Trophoblast cell (in vitro differentiated cells and primary cell): ENCODE measurements around the gene PTPRN2.
A peak's percentile ranks its signal among the peaks of the same experiment; 100 is the strongest.
"Not testable (repeated sequence)": the region's sequence is repeated elsewhere in the genome, so short reads cannot be mapped to it uniquely, and the experiment has no call there.

ENCODE experiments used
- DNase-seq, 2 donors: peaks; one replicate each; pipeline ENCODE4 v3.0.0-alpha.2; 2016
- H2AFZ ChIP-seq: 2 replicates; pipeline ENCODE4 v1.6.1; 2013; ENCODE audit warnings: low read length, moderate library complexity, mild to moderate bottlenecking; ENCODE audit not compliant: insufficient read depth, poor library complexity
- H2AK5ac ChIP-seq: 2 replicates; pipeline ENCODE4 v1.6.1; 2013; ENCODE audit warnings: mild to moderate bottlenecking, low read length
- H2BK120ac ChIP-seq: 2 replicates; pipeline ENCODE4 v1.6.1; 2013; ENCODE audit warnings: low read length, mild to moderate bottlenecking, moderate library complexity; ENCODE audit not compliant: insufficient read depth, poor library complexity
- H2BK12ac ChIP-seq: 2 replicates; pipeline ENCODE4 v1.6.1; 2013; ENCODE audit warnings: mild to moderate bottlenecking, low read length, moderate library complexity
- H2BK5ac ChIP-seq: 2 replicates; pipeline ENCODE4 v1.6.1; 2013; ENCODE audit warnings: low read length, low read depth, moderate library complexity, mild to moderate bottlenecking; ENCODE audit not compliant: poor library complexity
- H3K14ac ChIP-seq: 2 replicates; pipeline ENCODE4 v1.6.1; 2013; ENCODE audit warnings: mild to moderate bottlenecking, low read length
- H3K18ac ChIP-seq: 2 replicates; pipeline ENCODE4 v1.6.1; 2013; ENCODE audit warnings: mild to moderate bottlenecking, low read length
- H3K23ac ChIP-seq: 2 replicates; pipeline ENCODE4 v1.6.1; 2013; ENCODE audit warnings: low read length
- H3K27ac ChIP-seq: 2 replicates; pipeline ENCODE4 v1.5.1; 2013; ENCODE audit warnings: low read depth, mild to moderate bottlenecking, inconsistent platforms, low read length, moderate library complexity
- H3K27me3 ChIP-seq: 2 replicates; pipeline ENCODE4 v1.6.1; 2013; ENCODE audit warnings: inconsistent platforms, mild to moderate bottlenecking, low read length, moderate library complexity; ENCODE audit not compliant: insufficient read depth
- H3K36me3 ChIP-seq, 2 experiments: 1 replicate in 1 of 2; 2 replicates in 1 of 2; pipeline ENCODE4 v1.6.1; 2013; ENCODE audit warnings: low read length in 2 of 2, mild to moderate bottlenecking in 2 of 2, moderate library complexity in 1 of 2; ENCODE audit not compliant: insufficient read depth in 2 of 2, control insufficient read depth in 1 of 2
- H3K4ac ChIP-seq: 2 replicates; pipeline ENCODE4 v1.6.1; 2013; ENCODE audit warnings: low read depth, mild to moderate bottlenecking, low read length, moderate library complexity
- H3K4me1 ChIP-seq, 2 experiments: 1 replicate in 1 of 2; 2 replicates in 1 of 2; pipeline ENCODE4 v1.6.1; 2013; ENCODE audit warnings: low read length in 2 of 2, mild to moderate bottlenecking in 2 of 2, moderate library complexity in 1 of 2; ENCODE audit not compliant: insufficient read depth in 2 of 2, control insufficient read depth in 1 of 2
- H3K4me2 ChIP-seq: 2 replicates; pipeline ENCODE4 v1.6.1; 2013; ENCODE audit warnings: inconsistent platforms, mild to moderate bottlenecking, low read length, moderate library complexity
- H3K4me3 ChIP-seq: 2 replicates; pipeline ENCODE4 v1.5.1; 2013; ENCODE audit warnings: mild to moderate bottlenecking, low read depth, low read length, inconsistent platforms
- H3K79me1 ChIP-seq: one replicate; pipeline ENCODE4 v1.6.1; 2013; ENCODE audit warnings: low read length
- H3K79me2 ChIP-seq: 2 replicates; pipeline ENCODE4 v1.6.1; 2013; ENCODE audit warnings: low read length, mild to moderate bottlenecking; ENCODE audit not compliant: control insufficient read depth, insufficient read depth, poor library complexity
- H3K9ac ChIP-seq: 2 replicates; pipeline ENCODE4 v1.6.1; 2013; ENCODE audit warnings: mild to moderate bottlenecking, low read length
- H3K9me3 ChIP-seq: 2 replicates; pipeline ENCODE4 v1.6.1; 2013; ENCODE audit warnings: low read depth, mild to moderate bottlenecking, control low read depth, inconsistent platforms, low read length; ENCODE audit not compliant: insufficient read depth
- H4K12ac ChIP-seq: 2 replicates; pipeline ENCODE4 v1.6.1; 2013; ENCODE audit warnings: low read depth, mild to moderate bottlenecking, low read length, moderate library complexity
- H4K8ac ChIP-seq: 2 replicates; pipeline ENCODE4 v1.6.1; 2013; ENCODE audit warnings: low read depth, mild to moderate bottlenecking, low read length, moderate library complexity
- H4K91ac ChIP-seq: one replicate; pipeline ENCODE4 v1.6.1; 2013; ENCODE audit warnings: low read depth, mild to moderate bottlenecking, low read length, moderate library complexity
- WGBS: extraction: QIAGEN DNeasy Blood & Tissue Kit; methylation state at CpG from one replicate; pipeline ENCODE4 v1.1.7; 2013; ENCODE audit warnings: missing lambda C conversion rate; ENCODE audit not compliant: insufficient read length, insufficient coverage; ENCODE audit errors: extremely low coverage; 5-methylcytosine and 5-hydroxymethylcytosine counted together

PTPRN2 gene

GRCh38 chr7:158355456-158356065, 232.1 kb downstream of the PTPRN2 start:
- Histone ChIP-seq H3K9ac (no peak overlapping the region), H3K4me3 (no peak overlapping the region)

GRCh38 chr7:158354861-158355260, 232.8 kb downstream of the PTPRN2 start:
- no peak overlapping the region for H3K14ac ChIP-seq
- H4K91ac ChIP-seq, result no peak overlapping the region
- H3K27me3 ChIP-seq, result no peaks in the 10 kb centered on the region
- H3K9ac ChIP-seq, result no peak overlapping the region
- H3K18ac ChIP-seq, result no peak overlapping the region
- H3K4me1 ChIP-seq, result no peaks in the 10 kb centered on the region
- H3K9me3 ChIP-seq, result peaks cover 26% of the 10 kb centered on the region
- no peak overlapping the region for H2BK12ac ChIP-seq
- DNase-seq, result no peak
- no peak overlapping the region for H3K4ac ChIP-seq
- no peak overlapping the region for H3K4me3 ChIP-seq
- no peak overlapping the region for H4K12ac ChIP-seq
- no peak overlapping the region for H2AK5ac ChIP-seq
- H3K27ac ChIP-seq, result no peak overlapping the region
- no peak overlapping the region for H3K4me2 ChIP-seq
- H4K8ac ChIP-seq, result no peak overlapping the region
- no peaks in the 10 kb centered on the region for H3K79me1 ChIP-seq
- H2BK5ac ChIP-seq, result no peak overlapping the region
- H3K36me3 ChIP-seq, result no peaks in the 10 kb centered on the region
- H2BK120ac ChIP-seq, result no peak overlapping the region
- no peak overlapping the region for H2AFZ ChIP-seq
- no peak overlapping the region for H3K23ac ChIP-seq
- no CpG with 5 or more reads among the region's 3 CpGs for WGBS
- no peaks in the 10 kb centered on the region for H3K79me2 ChIP-seq

More at GRCh38 chr7:158355456-158356065, 232.1 kb downstream of the PTPRN2 start:
- Histone ChIP-seq H3K27ac (no peak overlapping the region), H4K91ac (no peak overlapping the region), H3K79me2 (no peaks in the 10 kb centered on the region), H4K8ac (no peak overlapping the region), H3K4ac (no peak overlapping the region), H4K12ac (no peak overlapping the region), H3K27me3 (no peaks in the 10 kb centered on the region), H3K18ac (no peak overlapping the region), H2BK120ac (no peak overlapping the region), H2BK12ac (no peak overlapping the region), H2BK5ac (no peak overlapping the region), H3K79me1 (no peaks in the 10 kb centered on the region), H3K36me3 (no peaks in the 10 kb centered on the region), H3K4me2 (no peak overlapping the region), H3K4me1 (no peaks in the 10 kb centered on the region), H2AK5ac (no peak overlapping the region), H2AFZ (no peak overlapping the region), H3K23ac (no peak overlapping the region), H3K9me3 (peaks cover 24% of the 10 kb centered on the region), H3K14ac (no peak overlapping the region)
- WGBS, result no CpG with 5 or more reads among the region's 15 CpGs
- DNase-seq, result peak in 1 of 2 donors; percentile 17

GRCh38 chr7:158353606-158354570, 233.7 kb downstream of the PTPRN2 start:
- H3K4me3 ChIP-seq, result no peak overlapping the region
- no CpG with 5 or more reads among the region's 12 CpGs for WGBS
- no peak overlapping the region for H3K4ac ChIP-seq
- no peak overlapping the region for H3K18ac ChIP-seq
- H3K4me2 ChIP-seq, result no peak overlapping the region
- no peak overlapping the region for H2AK5ac ChIP-seq
- no peak overlapping the region for H3K27ac ChIP-seq
- peak in 1 of 2 donors; percentile 47 for DNase-seq
- H3K9ac ChIP-seq, result no peak overlapping the region
- no peak overlapping the region for H2BK5ac ChIP-seq
- H3K79me2 ChIP-seq, result no peaks in the 10 kb centered on the region
- no peaks in the 10 kb centered on the region for H3K36me3 ChIP-seq
- H3K23ac ChIP-seq, result no peak overlapping the region
- H3K9me3 ChIP-seq, result peaks cover 26% of the 10 kb centered on the region
- H3K79me1 ChIP-seq, result no peaks in the 10 kb centered on the region
- H2BK120ac ChIP-seq, result no peak overlapping the region
- no peak overlapping the region for H4K91ac ChIP-seq
- no peaks in the 10 kb centered on the region for H3K4me1 ChIP-seq
- H2BK12ac ChIP-seq, result no peak overlapping the region
- no peaks in the 10 kb centered on the region for H3K27me3 ChIP-seq
- no peak overlapping the region for H2AFZ ChIP-seq
- H4K8ac ChIP-seq, result no peak overlapping the region
- H4K12ac ChIP-seq, result no peak overlapping the region
- no peak overlapping the region for H3K14ac ChIP-seq

GRCh38 chr7:158351899-158352729, 235.5 kb downstream of the PTPRN2 start:
- H3K4me3 ChIP-seq, H3K18ac ChIP-seq, H3K79me2 ChIP-seq, H3K36me3 ChIP-seq, H3K4me2 ChIP-seq, H4K91ac ChIP-seq, H2BK5ac ChIP-seq, H4K8ac ChIP-seq, H4K12ac ChIP-seq, H3K23ac ChIP-seq, H2BK12ac ChIP-seq, H2AFZ ChIP-seq, H3K4me1 ChIP-seq, H3K27me3 ChIP-seq, H3K14ac ChIP-seq, H3K9ac ChIP-seq, H2BK120ac ChIP-seq, H3K4ac ChIP-seq, DNase-seq, H3K79me1 ChIP-seq, H2AK5ac ChIP-seq, H3K27ac ChIP-seq: not testable (repeated sequence)
- H3K9me3 ChIP-seq, result peaks cover 19% of the 10 kb centered on the region
- whole genome bisulfite sequencing, result no CpG with 5 or more reads among the region's 30 CpGs
